ENCODE measurements around the gene ENTPD7. TPM values are rescaled to one million over a fixed set of nuclear protein-coding genes. Genes with fewer than 3 reads are reported as not detected.

The ENTPD7 gene
- total and polyA plus RNA-seq, 2 of the 8 experiments (the other 6 are each of a cell fraction or from before 2014, with no cell fraction given) = 5.0 to 15.6 TPM

DNA sequence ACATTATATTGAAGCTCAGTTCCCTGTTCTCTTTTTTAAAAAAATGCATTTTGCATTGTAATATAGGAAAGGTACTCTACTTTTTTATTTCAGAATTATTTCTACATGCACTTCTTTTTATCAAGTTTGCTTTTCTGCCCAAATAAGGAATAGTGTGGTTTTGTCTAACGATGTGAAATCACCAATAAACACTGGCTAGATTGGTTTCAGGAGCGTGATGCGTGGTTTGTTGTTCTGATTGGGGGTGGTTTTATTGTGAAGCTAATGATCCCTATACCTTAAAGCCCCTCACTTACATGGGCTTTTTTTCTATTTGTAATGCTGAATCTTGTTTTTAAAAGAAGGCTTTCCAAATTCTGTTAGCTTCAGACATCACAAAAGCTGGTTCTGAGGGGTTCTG is 17.6 kb downstream of the ENTPD7 start:
- H3K27ac ChIP-seq (ENCODE audit: low read depth, low read length) = no peak overlapping the region
- POLR2A ChIA-PET (ENCODE audit: partially characterized antibody) = no interaction called here
- 90% methylated on average over 3 of the region's 3 CpGs; no CpG with 5 or more reads in 1 of the 2 experiments for WGBS, 2 experiments (ENCODE audit: extremely low coverage in 1 of 2, insufficient coverage in 1 of 2, insufficient read length in 1 of 2, insufficient replicate concordance in 2 of 2, low coverage in 1 of 2, low lambda C conversion rate in 2 of 2, missing lambda C conversion rate in 1 of 2)

More for the DNA sequence above, 17.6 kb downstream of the ENTPD7 start:
- Histone ChIP-seq H3K14ac (ENCODE audit: insufficient read length) (no peak overlapping the region), H3K4me3 (ENCODE audit: extremely low read depth in 1 of 4, insufficient read depth in 2 of 4, low read depth in 3 of 4, low read length in 4 of 4) (no peak overlapping the region), H3K79me2 (ENCODE audit: control insufficient read depth in 1 of 2, insufficient read depth in 2 of 2, low read length in 2 of 2) (no peaks in the 10 kb centered on the region), H3K4me2 (ENCODE audit: insufficient read depth in 1 of 2, low read depth in 2 of 2, low read length in 2 of 2) (no peak overlapping the region), H2BK5ac (ENCODE audit: low read depth, low read length) (no peak overlapping the region), H3K9ac (replicated peaks in 1 of 4; ENCODE audit: extremely low read depth in 1 of 4, low read depth in 3 of 4, low read length in 3 of 4) (no peak overlapping the region), H3K23me2 (ENCODE audit: low read depth, low read length) (no peaks in the 10 kb centered on the region), H4K8ac (ENCODE audit: extremely low read depth, insufficient read depth, low read length) (no peak overlapping the region), H2AFZ (ENCODE audit: low read length) (no peak overlapping the region), H3K36me3 (ENCODE audit: control insufficient read depth in 2 of 4, insufficient read depth in 4 of 4, low read length in 3 of 4) (peaks cover 0 to 10% (median 8%) of the 10 kb centered on the region in 4 experiments; a peak in 5 of 8 replicates), H3K9me3 (ENCODE audit: insufficient read depth in 2 of 2, low read depth in 1 of 2, low read length in 1 of 2) (no peaks in the 10 kb centered on the region), H3K56ac (replicated peaks; ENCODE audit: insufficient read length, low read depth, low read length) (no peak overlapping the region), H4K91ac (replicated peaks; ENCODE audit: insufficient read length, low read length) (no peak overlapping the region), H4K20me1 (replicated peaks in 1 of 2; ENCODE audit: control insufficient read depth in 1 of 2, insufficient read depth in 2 of 2, low read length in 2 of 2) (peaks cover 0 to 2% of the 10 kb centered on the region in 2 experiments), H2BK120ac (replicated peaks; ENCODE audit: low read depth, low read length) (no peak overlapping the region), H3K79me1 (ENCODE audit: low read depth, low read length) (no peaks in the 10 kb centered on the region), H2AK5ac (ENCODE audit: low read depth, low read length) (no peak overlapping the region), H3K27me3 (replicated peaks in 1 of 4; ENCODE audit: control insufficient read depth in 3 of 4, extremely low read depth in 1 of 4, insufficient read depth in 3 of 4, low read length in 3 of 4) (no peaks in the 10 kb centered on the region), H2BK15ac (ENCODE audit: low read length) (no peak overlapping the region), H3K18ac (ENCODE audit: extremely low read depth, low read length) (no peak overlapping the region), H2BK20ac (ENCODE audit: low read length) (no peak overlapping the region), H3K4me1 (replicated peaks in 1 of 4; ENCODE audit: control insufficient read depth in 3 of 4, insufficient read depth in 4 of 4, low read length in 3 of 4) (no peaks in the 10 kb centered on the region), H3K4ac (replicated peaks; ENCODE audit: insufficient read length, low read depth, low read length) (no peak overlapping the region), H3K23ac (ENCODE audit: insufficient read length) (no peak overlapping the region), H4K5ac (ENCODE audit: insufficient read length, low read depth, low read length) (no peak overlapping the region), H2BK12ac (ENCODE audit: low read depth, low read length) (no peak overlapping the region)
- DNase-seq (ENCODE audit: low read depth in 1 of 2, low spot score in 2 of 2) (no peak), FAIRE-seq (no peak)
- TF ChIP-seq POLR2A (IDR thresholded peaks at IDR 0.05; ENCODE audit: control extremely low read depth in 1 of 2, low read depth in 2 of 2, low read length in 2 of 2) = no peak
- TF ChIP-seq, protein P1, sequence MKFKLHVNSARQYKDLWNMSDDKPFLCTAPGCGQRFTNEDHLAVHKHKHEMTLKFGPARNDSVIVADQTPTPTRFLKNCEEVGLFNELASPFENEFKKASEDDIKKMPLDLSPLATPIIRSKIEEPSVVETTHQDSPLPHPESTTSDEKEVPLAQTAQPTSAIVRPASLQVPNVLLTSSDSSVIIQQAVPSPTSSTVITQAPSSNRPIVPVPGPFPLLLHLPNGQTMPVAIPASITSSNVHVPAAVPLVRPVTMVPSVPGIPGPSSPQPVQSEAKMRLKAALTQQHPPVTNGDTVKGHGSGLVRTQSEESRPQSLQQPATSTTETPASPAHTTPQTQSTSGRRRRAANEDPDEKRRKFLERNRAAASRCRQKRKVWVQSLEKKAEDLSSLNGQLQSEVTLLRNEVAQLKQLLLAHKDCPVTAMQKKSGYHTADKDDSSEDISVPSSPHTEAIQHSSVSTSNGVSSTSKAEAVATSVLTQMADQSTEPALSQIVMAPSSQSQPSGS (IDR thresholded peaks at IDR 0.05; ENCODE audit: low read length) = no peak
- no peak for TF ChIP-seq ASH2L (IDR thresholded peaks at IDR 0.05; ENCODE audit: low read length)
- no peak for TF ChIP-seq POU5F1 (IDR thresholded peaks at IDR 0.05; ENCODE audit: low read depth, low read length)
- no peak for TF ChIP-seq CBX5 (IDR thresholded peaks at IDR 0.05; ENCODE audit: low read depth, low read length)
- no peak for TF ChIP-seq CBX8 (IDR thresholded peaks at IDR 0.05; ENCODE audit: borderline replicate concordance, low read depth, low read length)
- no peak for TF ChIP-seq EP300 (IDR thresholded peaks at IDR 0.05; ENCODE audit: borderline replicate concordance in 1 of 2, low read depth in 2 of 2, low read length in 2 of 2)
- CTCF ChIA-PET (ENCODE audit: partially characterized antibody) = interaction anchor here (0.9 to 1.1 kb wide), 2 partner anchors 10 to 34 kb away, joined by 3 read pairs; no protein-coding TSS in a partner anchor
